Tibial nerve (tissue), 4 donors: Measurements from ENCODE around the gene DNM3. TPM values are rescaled to one million over a fixed set of nuclear protein-coding genes. Genes with fewer than 3 reads are reported as not detected.

Experiments
- DNase-seq, 2 donors: peaks; one replicate each; pipeline ENCODE4 v3.0.0-alpha.2; 2019; ENCODE audit warnings: low spot score in 2 of 2
- H3K27ac ChIP-seq, 4 donors: fragments of 200-600 bp; sonication (generic) in 3 of 4; one replicate each; pipeline ENCODE4 v1.5.1; 2017 to 2019; ENCODE audit warnings: mild to moderate bottlenecking in 1 of 4
- H3K27me3 ChIP-seq, 2 donors: fragments of 200-600 bp; sonication (generic) in 1 of 2; one replicate each; pipeline versions ENCODE4 v1.5.1 to v1.6.0; 2017 to 2019
- H3K36me3 ChIP-seq, 3 donors: fragments of 200-600 bp; sonication (generic); one replicate each; pipeline ENCODE4 v1.5.1; 2018 to 2019
- H3K4me1 ChIP-seq, 4 donors: fragments of 200-600 bp; sonication (generic) in 3 of 4; one replicate each; pipeline ENCODE4 v1.5.1; 2017 to 2019
- H3K4me3 ChIP-seq, 4 donors: fragments of 200-600 bp; sonication (generic) in 3 of 4; one replicate each; pipeline ENCODE4 v1.5.1; 2017 to 2019; ENCODE audit warnings: mild to moderate bottlenecking in 1 of 4, moderate library complexity in 1 of 4
- H3K9me3 ChIP-seq, 4 donors: fragments of 200-600 bp; sonication (generic) in 3 of 4; one replicate each; pipeline ENCODE4 v1.5.1; 2017 to 2019
- CTCF ChIP-seq, 5 experiments: fragments of 200-600 bp in 3 of 5; fragments of 450-650 bp in 2 of 5; sonication (generic) in 3 of 5; IDR thresholded peaks; one replicate each; pipeline ENCODE4 v1.5.1; 2016 to 2019; ENCODE audit warnings: antibody characterized with exemption in 5 of 5, mild to moderate bottlenecking in 3 of 5, moderate library complexity in 2 of 5
- EP300 ChIP-seq, 2 donors: sonication (generic); formaldehyde crosslinking; IDR thresholded peaks; one replicate each; pipeline ENCODE4 v1.6.1; 2017; ENCODE audit warnings: antibody characterized with exemption in 2 of 2, mild to moderate bottlenecking in 1 of 2
- POLR2A ChIP-seq, 2 donors: fragments of 450-650 bp; IDR thresholded peaks; one replicate each; pipeline ENCODE4 v1.6.1; 2017; ENCODE audit warnings: antibody characterized with exemption in 2 of 2, mild to moderate bottlenecking in 2 of 2, moderate library complexity in 2 of 2
- WGBS, 2 donors: methylation state at CpG; one replicate each; pipeline ENCODE4 v1.1.5; 2018; 5-methylcytosine and 5-hydroxymethylcytosine counted together
- total RNA-seq, 4 donors: library from RNA; depleted of rRNA; stranded (reverse); fragments of >200 nt; gene quantifications; one replicate each; pipeline ENCODE4 v1.1.0, GENCODE V29; 2016

The DNM3 gene
- total RNA-seq, 4 donors from 2014 or later, result 9.8 to 15.3 (median 12.3) TPM

GRCh38 chr1:172215006-172215405 lies 373.7 kb downstream of the DNM3 start:
- DNase-seq, result no peak
- no peaks in the 10 kb centered on the region for H3K9me3 ChIP-seq
- no peak overlapping the region for H3K4me3 ChIP-seq
- no peaks in the 10 kb centered on the region for H3K27me3 ChIP-seq
- 95 to 97% methylated on average over 3 of the region's 3 CpGs for WGBS, 2 donors
- H3K36me3 ChIP-seq, result no peaks in the 10 kb centered on the region
- H3K4me1 ChIP-seq, result no peaks in the 10 kb centered on the region
- TF ChIP-seq CTCF (IDR thresholded peaks at IDR 0.05) (no peak), EP300 (IDR thresholded peaks at IDR 0.05) (no peak), POLR2A (IDR thresholded peaks at IDR 0.05) (no peak)
- H3K27ac ChIP-seq, result no peak overlapping the region

GRCh38 chr1:172219966-172220365 lies 378.7 kb downstream of the DNM3 start:
- H3K4me1 ChIP-seq, result no peaks in the 10 kb centered on the region
- WGBS, 2 donors, result 68 to 80% methylated on average over 1 of the region's 1 CpG
- H3K4me3 ChIP-seq, result no peak overlapping the region
- H3K27ac ChIP-seq, result no peak overlapping the region
- H3K27me3 ChIP-seq, result no peaks in the 10 kb centered on the region
- TF ChIP-seq CTCF (IDR thresholded peaks at IDR 0.05) (no peak), POLR2A (IDR thresholded peaks at IDR 0.05) (no peak), EP300 (IDR thresholded peaks at IDR 0.05) (no peak)
- no peaks in the 10 kb centered on the region for H3K36me3 ChIP-seq
- no peaks in the 10 kb centered on the region for H3K9me3 ChIP-seq
- no peak for DNase-seq

- Histone ChIP-seq H3K36me3 (no peaks in the 10 kb centered on the region), H3K27ac (no peak overlapping the region), H3K27me3 (no peaks in the 10 kb centered on the region), H3K4me3 (no peak overlapping the region), H3K9me3 (no peaks in the 10 kb centered on the region), H3K4me1 (no peaks in the 10 kb centered on the region)
- DNase-seq, result no peak
- 89 to 94% methylated on average over 2 of the region's 2 CpGs for WGBS, 2 donors
- no peak for TF ChIP-seq POLR2A (IDR thresholded peaks at IDR 0.05)
- TF ChIP-seq CTCF (IDR thresholded peaks at IDR 0.05), result no peak
- no peak for TF ChIP-seq EP300 (IDR thresholded peaks at IDR 0.05)
Measured at GRCh38 chr1:172220376-172220775, 379.1 kb downstream of the DNM3 start.

GRCh38 chr1:172221436-172221835 lies 380.1 kb downstream of the DNM3 start:
- no peak for DNase-seq
- Histone ChIP-seq H3K4me3 (no peak overlapping the region), H3K27ac (no peak overlapping the region), H3K9me3 (no peaks in the 10 kb centered on the region), H3K36me3 (no peaks in the 10 kb centered on the region), H3K27me3 (no peaks in the 10 kb centered on the region), H3K4me1 (no peaks in the 10 kb centered on the region)
- TF ChIP-seq EP300 (IDR thresholded peaks at IDR 0.05) (no peak), CTCF (IDR thresholded peaks at IDR 0.05) (no peak), POLR2A (IDR thresholded peaks at IDR 0.05) (no peak)
- 78 to 86% methylated on average over 2 of the region's 2 CpGs for WGBS, 2 donors

- DNase-seq, result no peak
- no peak for TF ChIP-seq CTCF (IDR thresholded peaks at IDR 0.05)
- TF ChIP-seq POLR2A (IDR thresholded peaks at IDR 0.05), result no peak
- TF ChIP-seq EP300 (IDR thresholded peaks at IDR 0.05), result no peak
- no peaks in the 10 kb centered on the region for H3K4me1 ChIP-seq
- WGBS, 2 donors, result 90 to 95% methylated on average over 3 of the region's 3 CpGs
- no peak overlapping the region for H3K4me3 ChIP-seq
- no peaks in the 10 kb centered on the region for H3K36me3 ChIP-seq
- H3K27ac ChIP-seq, result no peak overlapping the region
- no peaks in the 10 kb centered on the region for H3K9me3 ChIP-seq
- H3K27me3 ChIP-seq, result no peaks in the 10 kb centered on the region
Measured at GRCh38 chr1:172224871-172225270, 383.6 kb downstream of the DNM3 start.
